ENCODE measurements around the gene PLEKHM3. TPM values are rescaled to one million over a fixed set of nuclear protein-coding genes. Genes with fewer than 3 reads are reported as not detected.
A peak's percentile ranks its signal among the peaks of the same experiment; 100 is the strongest.

The PLEKHM3 gene
- total and polyA plus RNA-seq, 2 of the 13 experiments (the other 11 are each of a cell fraction or from before 2014, with no cell fraction given), result 4.5 to 4.7 TPM

- TF ChIP-seq AGO1 (IDR thresholded peaks at IDR 0.05; ENCODE audit: low read depth, low read length, poor library complexity, severe bottlenecking), result no peak
- no peak for TF ChIP-seq NFKBIZ (CRISPR knock-in tag; IDR thresholded peaks at IDR 0.05)
- no peak for TF ChIP-seq TAF15 (IDR thresholded peaks at IDR 0.05; ENCODE audit: low read depth, low read length, poor library complexity, severe bottlenecking)
- TF ChIP-seq RFX1 (IDR thresholded peaks at IDR 0.05), result no peak
- TF ChIP-seq ZNF281 (CRISPR knock-in tag; IDR thresholded peaks at IDR 0.05; ENCODE audit: borderline replicate concordance), result peak; percentile 72; the same call in 1 of the 2 replicates
- peak; percentile 89; the same call in 1 of the 2 replicates for TF ChIP-seq ZNF292 (CRISPR knock-in tag; IDR thresholded peaks at IDR 0.05; ENCODE audit: borderline replicate concordance, low read depth)
- 0 out of 2 replicates have a peak, but pooled peaks have one; percentile 33 for TF ChIP-seq KAT8 (CRISPR knock-in tag; IDR thresholded peaks at IDR 0.05)
- TF ChIP-seq, protein P1, sequence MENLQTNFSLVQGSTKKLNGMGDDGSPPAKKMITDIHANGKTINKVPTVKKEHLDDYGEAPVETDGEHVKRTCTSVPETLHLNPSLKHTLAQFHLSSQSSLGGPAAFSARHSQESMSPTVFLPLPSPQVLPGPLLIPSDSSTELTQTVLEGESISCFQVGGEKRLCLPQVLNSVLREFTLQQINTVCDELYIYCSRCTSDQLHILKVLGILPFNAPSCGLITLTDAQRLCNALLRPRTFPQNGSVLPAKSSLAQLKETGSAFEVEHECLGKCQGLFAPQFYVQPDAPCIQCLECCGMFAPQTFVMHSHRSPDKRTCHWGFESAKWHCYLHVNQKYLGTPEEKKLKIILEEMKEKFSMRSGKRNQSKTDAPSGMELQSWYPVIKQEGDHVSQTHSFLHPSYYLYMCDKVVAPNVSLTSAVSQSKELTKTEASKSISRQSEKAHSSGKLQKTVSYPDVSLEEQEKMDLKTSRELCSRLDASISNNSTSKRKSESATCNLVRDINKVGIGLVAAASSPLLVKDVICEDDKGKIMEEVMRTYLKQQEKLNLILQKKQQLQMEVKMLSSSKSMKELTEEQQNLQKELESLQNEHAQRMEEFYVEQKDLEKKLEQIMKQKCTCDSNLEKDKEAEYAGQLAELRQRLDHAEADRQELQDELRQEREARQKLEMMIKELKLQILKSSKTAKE (CRISPR knock-in tag; IDR thresholded peaks at IDR 0.05; ENCODE audit: borderline replicate concordance), result no peak
- no peak for TF ChIP-seq FOSL1 (CRISPR knock-in tag; IDR thresholded peaks at IDR 0.05; ENCODE audit: borderline replicate concordance)
- TF ChIP-seq DNMT1 (CRISPR knock-in tag; IDR thresholded peaks at IDR 0.05), result 0 out of 2 replicates have a peak, but pooled peaks have one; percentile 52
- peak; percentile 82 for TF ChIP-seq POGZ (CRISPR knock-in tag; IDR thresholded peaks at IDR 0.05)
- TF ChIP-seq SNAPC4 (CRISPR knock-in tag; IDR thresholded peaks at IDR 0.05), result no peak
- no peak for TF ChIP-seq MTA3 (CRISPR knock-in tag; IDR thresholded peaks at IDR 0.05)
- peak; percentile 63 for TF ChIP-seq ZNF501 (CRISPR knock-in tag; IDR thresholded peaks at IDR 0.05)
- 0 out of 2 replicates have a peak, but pooled peaks have one; percentile 39 for TF ChIP-seq CHCHD3 (CRISPR knock-in tag; IDR thresholded peaks at IDR 0.05)
- no peak for TF ChIP-seq RNF2 (conservative IDR thresholded peaks at IDR 0.05; ENCODE audit: low read depth)
These were observed 242.9 kb downstream of the PLEKHM3 start (continued) for GRCh38 chr2:207782238-207783030.

Measured in HepG2 (cell line).